Esophagus muscularis mucosa (tissue), 4 donors: ENCODE data around the gene TMEM38B. TPM values are rescaled to one million over a fixed set of nuclear protein-coding genes. Genes with fewer than 3 reads are reported as not detected.
A peak's percentile ranks its signal among the peaks of the same experiment; 100 is the strongest.

ENCODE experiments used
- DNase-seq: peaks from one replicate; pipeline ENCODE4 v3.0.0-alpha.2; 2017; ENCODE audit errors: extremely low spot score
- H3K27ac ChIP-seq, 4 donors: fragments of 200-600 bp; sonication (generic); replicated peaks in 1 of 4; 1 replicate in 3 of 4; 2 replicates in 1 of 4; pipeline ENCODE4 v1.5.1; 2016 to 2019; ENCODE audit warnings: mild to moderate bottlenecking in 1 of 4
- H3K27me3 ChIP-seq, 4 donors: fragments of 200-600 bp; sonication (generic); one replicate each; pipeline versions ENCODE4 v1.5.1 to v1.6.0; 2016 to 2019
- H3K36me3 ChIP-seq, 4 donors: fragments of 200-600 bp; sonication (generic); one replicate each; pipeline ENCODE4 v1.5.1; 2016 to 2019
- H3K4me1 ChIP-seq, 4 donors: fragments of 200-600 bp; sonication (generic); one replicate each; pipeline ENCODE4 v1.5.1; 2016 to 2019
- H3K4me3 ChIP-seq, 4 donors: fragments of 200-600 bp; sonication (generic); 1 replicate in 2 of 4; 2 replicates in 2 of 4; pipeline ENCODE4 v1.5.1; 2016 to 2019; ENCODE audit warnings: mild to moderate bottlenecking in 4 of 4, moderate library complexity in 1 of 4
- H3K9me3 ChIP-seq, 4 donors: fragments of 200-600 bp; sonication (generic); 1 replicate in 3 of 4; 2 replicates in 1 of 4; pipeline ENCODE4 v1.5.1; 2016 to 2019
- CTCF ChIP-seq, 3 experiments: fragments of 200-600 bp in 2 of 3; fragments of 450-650 bp in 1 of 3; sonication (generic) in 2 of 3; IDR thresholded peaks; one replicate each; pipeline ENCODE4 v1.5.1; 2017 to 2019; ENCODE audit warnings: antibody characterized with exemption in 3 of 3, mild to moderate bottlenecking in 2 of 3, moderate library complexity in 1 of 3
- EP300 ChIP-seq: sonication (generic); formaldehyde crosslinking; IDR thresholded peaks from one replicate; pipeline ENCODE4 v1.6.1; 2017; ENCODE audit warnings: antibody characterized with exemption
- POLR2A ChIP-seq: fragments of 450-650 bp; IDR thresholded peaks from one replicate; pipeline ENCODE4 v1.6.1; 2017; ENCODE audit warnings: antibody characterized with exemption, moderate library complexity, mild to moderate bottlenecking, low read depth
- POLR2AphosphoS5 ChIP-seq, 2 donors: sonication (generic); formaldehyde crosslinking; IDR thresholded peaks; one replicate each; pipeline ENCODE4 v1.6.1; 2017; ENCODE audit warnings: antibody characterized with exemption in 2 of 2
- WGBS: methylation state at CpG from one replicate; pipeline ENCODE4 v1.1.5; 2018; 5-methylcytosine and 5-hydroxymethylcytosine counted together
- intact Hi-C: fragments of 100-400 bp; cut with DNase I; formaldehyde crosslinking; loops from one replicate; pipeline ENCODE4 v1.15.1; 2023
- total RNA-seq, 4 donors: library from RNA; depleted of rRNA; stranded (reverse); fragments of >200 nt; gene quantifications; one replicate each; pipeline versions ENCODE4 v1.1.0 to v1.2.1, GENCODE V29; 2016

TMEM38B gene
- total RNA-seq = 10 to 100 TPM in 2 of 4 donors, 1 to 10 TPM in 2; 8.0 to 15.1 (median 11.9) TPM

- Histone ChIP-seq H3K36me3 (no peaks in the 10 kb centered on the region), H3K27me3 (peaks cover 0 to 26% (median 0%) of the 10 kb centered on the region in 4 donors), H3K27ac (peak within 1 kb of the TSS; percentile 74 to 84 (median 78)), H3K9me3 (no peaks in the 10 kb centered on the region), H3K4me1 (peaks cover 7 to 20% (median 17%) of the 10 kb centered on the region in 4 donors), H3K4me3 (peak within 1 kb of the TSS; percentile 75 to 85 (median 82))
- no peak for DNase-seq
- 0% methylated on average over 51 of the region's 65 CpGs for WGBS
- intact Hi-C loops = no loop called here
- TF ChIP-seq EP300 = no peak
- TF ChIP-seq CTCF (IDR thresholded peaks at IDR 0.05) = no peak
- TF ChIP-seq POLR2AphosphoS5 (IDR thresholded peaks at IDR 0.05) = peak; percentile 38 to 68
- TF ChIP-seq POLR2A = peak; percentile 72
These were observed at the start of gene TMEM38B for GRCh38 chr9:105694190-105694847. Gene TMEM38B, plus strand, starts transcription at chr9:105694541. Its CDS starts 120 bp downstream, at chr9:105694661.

- peaks cover 0 to 8% (median 0%) of the 10 kb centered on the region in 4 donors for H3K9me3 ChIP-seq
- TF ChIP-seq CTCF (IDR thresholded peaks at IDR 0.05) (no peak), EP300 (no peak), POLR2AphosphoS5 (IDR thresholded peaks at IDR 0.05) (no peak), POLR2A (no peak)
- WGBS = 89% methylated on average over 6 of the region's 7 CpGs
- H3K27ac ChIP-seq = no peak overlapping the region
- no peak for DNase-seq
- H3K36me3 ChIP-seq = no peaks in the 10 kb centered on the region
- H3K27me3 ChIP-seq = no peaks in the 10 kb centered on the region
- no peaks in the 10 kb centered on the region for H3K4me1 ChIP-seq
- intact Hi-C loops = no loop called here
- no peak overlapping the region for H3K4me3 ChIP-seq
These were observed 47.3 kb upstream of the TMEM38B start for GRCh38 chr9:105646879-105647594.

GRCh38 chr9:105647595-105648349, 46.6 kb upstream of the TMEM38B start:
- TF ChIP-seq POLR2A = no peak
- no peak for TF ChIP-seq CTCF (IDR thresholded peaks at IDR 0.05)
- TF ChIP-seq POLR2AphosphoS5 (IDR thresholded peaks at IDR 0.05) = no peak
- no peak for TF ChIP-seq EP300
- no peak for DNase-seq
- peaks cover 0 to under 1% (median 0%) of the 10 kb centered on the region in 4 donors for H3K9me3 ChIP-seq
- no peaks in the 10 kb centered on the region for H3K4me1 ChIP-seq
- H3K4me3 ChIP-seq = no peak overlapping the region
- no peaks in the 10 kb centered on the region for H3K36me3 ChIP-seq
- 88% methylated on average over 12 of the region's 12 CpGs for WGBS
- intact Hi-C loops = no loop called here
- H3K27me3 ChIP-seq = no peaks in the 10 kb centered on the region
- no peak overlapping the region for H3K27ac ChIP-seq

GRCh38 chr9:105651806-105652205, 42.5 kb upstream of the TMEM38B start:
- H3K9me3 ChIP-seq = no peaks in the 10 kb centered on the region
- no peak overlapping the region for H3K27ac ChIP-seq
- TF ChIP-seq POLR2A = no peak
- TF ChIP-seq CTCF (IDR thresholded peaks at IDR 0.05) = no peak
- no peak for TF ChIP-seq POLR2AphosphoS5 (IDR thresholded peaks at IDR 0.05)
- TF ChIP-seq EP300 = no peak
- peaks cover 0 to 12% (median 3%) of the 10 kb centered on the region in 4 donors for H3K27me3 ChIP-seq
- H3K36me3 ChIP-seq = no peaks in the 10 kb centered on the region
- intact Hi-C loops = no loop called here
- no peak for DNase-seq
- H3K4me3 ChIP-seq = no peak overlapping the region
- H3K4me1 ChIP-seq = peaks cover 8 to 12% (median 10%) of the 10 kb centered on the region in 4 donors
- 63% methylated on average over 4 of the region's 4 CpGs for WGBS
